Measurements from ENCODE around the gene B4GALT2. TPM values are rescaled to one million over a fixed set of nuclear protein-coding genes. Genes with fewer than 3 reads are reported as not detected.
A peak's percentile ranks its signal among the peaks of the same experiment; 100 is the strongest.

Gene B4GALT2
- total RNA-seq, 6 experiments from 2014 or later, result 87.8 to 107 (median 98.8) TPM

DNA sequence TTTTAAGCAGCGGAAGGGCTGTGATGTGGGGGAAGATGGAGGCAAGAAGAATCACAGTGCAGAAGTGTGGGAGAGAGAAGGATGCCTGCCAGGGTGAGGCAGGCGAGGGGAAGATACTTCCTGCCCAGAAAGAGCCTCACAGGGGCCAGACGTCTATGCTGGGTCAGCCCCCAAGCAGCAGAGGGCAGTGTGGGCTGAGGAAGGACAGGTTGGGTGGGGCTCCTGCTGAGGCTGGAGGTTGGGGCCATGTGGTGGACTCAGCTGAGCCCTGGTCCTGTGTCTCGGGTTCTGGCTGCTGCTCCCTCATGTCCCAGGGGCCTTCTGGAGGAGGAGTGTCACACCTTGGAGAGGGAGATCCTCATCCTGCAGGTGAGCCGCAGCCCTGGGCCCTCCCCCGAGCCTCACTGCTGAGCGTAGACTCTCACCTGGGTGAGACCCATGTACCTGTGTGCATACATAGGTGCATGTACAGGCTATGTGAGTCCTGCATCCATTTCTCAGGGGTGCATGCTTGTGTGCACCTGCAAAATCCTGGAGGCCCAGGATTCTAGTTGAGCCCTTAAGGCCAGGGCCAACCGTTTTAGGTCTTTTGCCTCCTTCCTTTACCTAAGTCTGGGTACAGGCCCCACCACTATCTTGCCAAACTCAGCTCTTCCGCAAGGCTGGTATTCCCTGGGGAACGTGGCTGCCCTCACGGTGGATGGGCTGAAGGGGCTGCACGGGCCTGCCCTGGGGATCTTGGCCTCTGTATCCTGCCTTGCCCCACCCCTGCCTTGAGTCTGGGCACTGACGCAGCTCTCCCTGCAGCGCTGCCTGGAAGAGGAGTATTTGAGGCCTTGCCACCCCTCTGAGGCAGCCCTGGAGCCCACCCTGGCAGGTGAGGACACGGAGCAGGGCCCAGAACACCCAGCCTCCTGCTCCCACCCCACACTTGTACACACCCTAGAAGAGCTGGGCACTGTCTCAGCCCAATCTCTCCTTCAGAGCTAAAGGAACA lies 16.1 kb downstream of the B4GALT2 start:
- Mint-ChIP-seq H3K4me3 (no peak overlapping the region), H3K9me3 (no peaks in the 10 kb centered on the region), H3K4me1 (ENCODE audit: low read depth) (peaks cover 19% of the 10 kb centered on the region), H3K36me3 (ENCODE audit: low read depth) (no peaks in the 10 kb centered on the region), H3K27me3 (ENCODE audit: insufficient read depth) (peaks cover 7% of the 10 kb centered on the region; the same call in 1 of the 2 replicates), H3K27ac (no peak overlapping the region)
- no peak for DNase-seq
- TF ChIP-seq CTCF (IDR thresholded peaks at IDR 0.05), result peak; percentile 60

DNA sequence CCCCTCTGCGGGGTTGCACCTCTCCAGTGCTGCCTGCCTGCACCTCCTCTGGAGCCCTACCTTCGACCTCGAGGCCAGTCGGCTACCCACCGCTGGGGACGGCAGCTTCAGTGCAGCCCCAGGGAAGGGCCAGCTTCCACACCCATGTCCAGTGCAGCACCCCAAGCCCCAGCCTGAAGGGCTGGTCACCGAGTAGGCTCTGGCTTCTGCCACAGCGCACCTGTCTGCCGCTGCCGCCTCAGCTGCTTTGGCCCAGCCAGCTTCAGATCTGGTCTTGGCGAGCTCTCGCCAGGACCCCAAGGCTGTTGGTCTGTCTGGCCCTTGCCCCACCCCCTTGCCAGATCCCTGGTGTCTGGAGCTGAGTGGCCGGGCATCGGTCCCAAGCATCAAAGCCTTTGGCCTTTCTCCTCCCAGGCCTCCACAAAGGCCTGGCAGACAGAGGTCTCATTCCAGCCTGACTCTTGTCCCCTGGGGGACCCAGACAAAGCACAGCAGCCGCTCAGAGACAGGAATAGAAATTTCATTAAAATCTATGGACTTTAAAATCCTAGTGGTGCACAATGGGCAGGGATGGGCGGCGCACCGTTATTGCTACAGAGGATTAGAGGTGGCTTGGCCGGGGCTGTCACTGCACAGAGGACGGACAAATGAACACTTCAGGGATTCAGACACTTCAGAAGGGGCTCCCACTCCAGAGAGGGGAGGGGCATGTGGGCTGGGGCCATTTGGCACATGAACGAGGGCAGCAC lies 17.1 kb downstream of the B4GALT2 start:
- Mint-ChIP-seq H3K9me3 (no peaks in the 10 kb centered on the region), H3K36me3 (ENCODE audit: low read depth) (0 out of 2 replicates have a peak, but pooled peaks cover 2% of the 10 kb centered on the region), H3K27ac (no peak overlapping the region), H3K4me3 (no peak overlapping the region), H3K4me1 (ENCODE audit: low read depth) (peaks cover 14% of the 10 kb centered on the region), H3K27me3 (ENCODE audit: insufficient read depth) (peaks cover 4% of the 10 kb centered on the region; the same call in 1 of the 2 replicates)
- TF ChIP-seq CTCF (IDR thresholded peaks at IDR 0.05), result no peak
- no peak for DNase-seq

GRCh38 chr1:43996733-43997115 lies 17.7 kb downstream of the B4GALT2 start:
- Mint-ChIP-seq H3K4me3 (no peak overlapping the region), H3K9me3 (no peaks in the 10 kb centered on the region), H3K4me1 (ENCODE audit: low read depth) (peaks cover 12% of the 10 kb centered on the region), H3K27me3 (ENCODE audit: insufficient read depth) (peaks cover under 1% of the 10 kb centered on the region; the same call in 1 of the 2 replicates), H3K36me3 (ENCODE audit: low read depth) (0 out of 2 replicates have a peak, but pooled peaks cover 4% of the 10 kb centered on the region), H3K27ac (no peak overlapping the region)
- no peak for DNase-seq
- no peak for TF ChIP-seq CTCF (IDR thresholded peaks at IDR 0.05)

DNA sequence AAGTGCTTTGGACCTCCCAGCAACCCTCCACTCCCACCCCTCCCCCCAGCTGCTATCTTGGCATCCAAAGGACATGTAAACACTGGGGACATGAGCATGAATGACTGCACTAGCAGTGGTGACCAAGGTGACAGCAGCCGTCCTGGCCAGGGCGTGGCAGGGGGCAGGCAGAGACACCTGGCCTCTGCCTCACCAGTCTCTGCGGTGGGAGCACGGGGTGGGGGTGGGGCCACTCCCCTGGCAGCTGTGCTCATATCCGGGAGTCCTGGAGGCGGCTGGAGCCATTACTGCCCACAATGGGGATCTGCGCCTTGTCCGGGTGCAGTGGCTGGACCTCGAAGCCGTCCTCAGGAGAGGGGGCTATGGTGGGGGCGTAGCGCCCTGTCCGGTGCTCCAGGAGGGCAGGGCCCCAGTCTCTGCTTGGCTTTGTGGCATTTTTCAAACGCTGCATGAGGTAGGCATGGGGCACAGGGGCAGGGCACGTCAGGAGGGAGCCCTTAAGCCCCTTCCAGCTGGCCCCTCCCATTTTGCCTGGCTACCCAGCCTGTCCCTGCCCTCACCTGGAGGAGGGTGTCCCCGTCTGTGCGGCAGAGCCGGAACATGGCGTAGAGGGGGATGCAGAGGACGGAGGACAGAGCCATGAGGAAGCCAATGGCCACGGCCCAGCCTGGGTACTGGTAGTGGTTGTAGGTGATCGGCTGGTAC lies 18.4 kb downstream of the B4GALT2 start:
- DNase-seq, result no peak
- H3K4me3 Mint-ChIP-seq, result no peak overlapping the region
- no peak overlapping the region for H3K27ac Mint-ChIP-seq
- peaks cover 9% of the 10 kb centered on the region for H3K4me1 Mint-ChIP-seq (ENCODE audit: low read depth)
- H3K36me3 Mint-ChIP-seq (ENCODE audit: low read depth), result 0 out of 2 replicates have a peak, but pooled peaks cover 4% of the 10 kb centered on the region
- TF ChIP-seq CTCF (IDR thresholded peaks at IDR 0.05), result no peak
- H3K9me3 Mint-ChIP-seq, result no peaks in the 10 kb centered on the region
- H3K27me3 Mint-ChIP-seq (ENCODE audit: insufficient read depth), result no peaks in the 10 kb centered on the region; the same call in 1 of the 2 replicates

GRCh38 chr1:43998000-43998378 lies 19.0 kb downstream of the B4GALT2 start:
- Mint-ChIP-seq H3K36me3 (ENCODE audit: low read depth) (0 out of 2 replicates have a peak, but pooled peaks cover 4% of the 10 kb centered on the region), H3K27ac (no peak overlapping the region), H3K4me1 (ENCODE audit: low read depth) (peaks cover 6% of the 10 kb centered on the region), H3K27me3 (ENCODE audit: insufficient read depth) (no peaks in the 10 kb centered on the region; the same call in 1 of the 2 replicates), H3K9me3 (no peaks in the 10 kb centered on the region), H3K4me3 (no peak overlapping the region)
- no peak for TF ChIP-seq CTCF (IDR thresholded peaks at IDR 0.05)
- DNase-seq, result no peak

All from HFFc6 (cell line).